GM19099 (cell line): ENCODE data around the gene SUPT3H.

Experiments used
- POLR2A ChIP-seq: IDR thresholded peaks from 3 replicates; pipeline ENCODE4 v1.6.1; 2011; ENCODE audit warnings: low read depth; ENCODE audit not compliant: insufficient read length; ENCODE audit errors: extremely low read depth

The SUPT3H gene

GRCh38 chr6:44943541-44943940 lies 434.2 kb downstream of the SUPT3H start:
- no peak for TF ChIP-seq POLR2A

GRCh38 chr6:44942798-44943197 lies 434.9 kb downstream of the SUPT3H start:
- TF ChIP-seq POLR2A: no peak

GRCh38 chr6:44942201-44942600 lies 435.5 kb downstream of the SUPT3H start:
- TF ChIP-seq POLR2A: no peak

- TF ChIP-seq POLR2A: no peak
These were observed 437.4 kb downstream of the SUPT3H start for GRCh38 chr6:44940367-44940766.

GRCh38 chr6:44935693-44936300 lies 441.9 kb downstream of the SUPT3H start:
- no peak for TF ChIP-seq POLR2A

GRCh38 chr6:44933108-44933507 lies 444.6 kb downstream of the SUPT3H start:
- no peak for TF ChIP-seq POLR2A

- no peak for TF ChIP-seq POLR2A
These were observed 445.1 kb downstream of the SUPT3H start for GRCh38 chr6:44932651-44933091.

- no peak for TF ChIP-seq POLR2A
These were observed 446.3 kb downstream of the SUPT3H start for GRCh38 chr6:44931385-44931784.

- no peak for TF ChIP-seq POLR2A
These were observed 451.2 kb downstream of the SUPT3H start for GRCh38 chr6:44926556-44926955.

- no peak for TF ChIP-seq POLR2A
These were observed 452.5 kb downstream of the SUPT3H start for GRCh38 chr6:44925100-44925739.

- no peak for TF ChIP-seq POLR2A
These were observed 454.3 kb downstream of the SUPT3H start for GRCh38 chr6:44923444-44923843.

- no peak for TF ChIP-seq POLR2A
These were observed 455.9 kb downstream of the SUPT3H start for GRCh38 chr6:44921798-44922197.

GRCh38 chr6:44920952-44921491 lies 456.7 kb downstream of the SUPT3H start:
- TF ChIP-seq POLR2A: no peak

GRCh38 chr6:44918671-44919296 lies 458.9 kb downstream of the SUPT3H start:
- TF ChIP-seq POLR2A: no peak

- TF ChIP-seq POLR2A: no peak
These were observed 460.3 kb downstream of the SUPT3H start for GRCh38 chr6:44917430-44917829.

GRCh38 chr6:44915111-44915510 lies 462.6 kb downstream of the SUPT3H start:
- no peak for TF ChIP-seq POLR2A

GRCh38 chr6:44914141-44914540 lies 463.6 kb downstream of the SUPT3H start:
- no peak for TF ChIP-seq POLR2A

GRCh38 chr6:44906761-44907160 lies 471.0 kb downstream of the SUPT3H start:
- no peak for TF ChIP-seq POLR2A
